MV-4-11 (cell line): ENCODE results near the gene CRISP2.
A peak's percentile ranks its signal among the peaks of the same experiment; 100 is the strongest.
"Not testable (repeated sequence)": the region's sequence is repeated elsewhere in the genome, so short reads cannot be mapped to it uniquely, and the experiment has no call there.

Experiments
- DNase-seq: peaks from one replicate; lab custom pipeline; 2025; lab: John Stamatoyannopoulos, UW

The CRISP2 gene

GRCh38 chr6:49713346-49713745, at the start of gene CRISP2:
CRISP2 (minus strand) TSS chr6:49713543; CDS start chr6:49709196, 4,347 bp downstream.
- no peak for DNase-seq

GRCh38 chr6:49744259-49744658, 30.9 kb upstream of the CRISP2 start, which contains the start of gene CRISP3:
CRISP3 (minus strand) TSS chr6:49744388; CDS start chr6:49744367, 21 bp downstream.
- no peak for DNase-seq

GRCh38 chr6:49743429-49743828, 30.1 kb upstream of the CRISP2 start:
- no peak for DNase-seq

- DNase-seq: no peak
Observed at GRCh38 chr6:49739423-49739822, 26.1 kb upstream of the CRISP2 start.

GRCh38 chr6:49736017-49736508, 22.7 kb upstream of the CRISP2 start:
- DNase-seq: no peak

GRCh38 chr6:49733680-49734079, 20.3 kb upstream of the CRISP2 start:
- DNase-seq: no peak

GRCh38 chr6:49732781-49733180, 19.4 kb upstream of the CRISP2 start:
- DNase-seq: no peak

- peak; percentile 1 for DNase-seq
Observed at GRCh38 chr6:49730251-49730650, 16.9 kb upstream of the CRISP2 start.

GRCh38 chr6:49723917-49724316, 10.6 kb upstream of the CRISP2 start:
- not testable (repeated sequence) for DNase-seq

GRCh38 chr6:49721297-49721696, 8.0 kb upstream of the CRISP2 start:
- DNase-seq: no peak

GRCh38 chr6:49720372-49720771, 7.0 kb upstream of the CRISP2 start:
- DNase-seq: no peak

- DNase-seq: no peak
Observed at GRCh38 chr6:49698478-49698877, 14.9 kb downstream of the CRISP2 start.

- DNase-seq: no peak
Observed at GRCh38 chr6:49693512-49693911, 19.8 kb downstream of the CRISP2 start.

GRCh38 chr6:49692534-49692933, 20.8 kb downstream of the CRISP2 start:
- no peak for DNase-seq

GRCh38 chr6:49676671-49677281, 36.6 kb downstream of the CRISP2 start:
- DNase-seq: no peak

- no peak for DNase-seq
Observed at GRCh38 chr6:49675816-49676215, 37.5 kb downstream of the CRISP2 start.

GRCh38 chr6:49668083-49668511, 45.2 kb downstream of the CRISP2 start:
- no peak for DNase-seq

GRCh38 chr6:49666930-49667757, 46.2 kb downstream of the CRISP2 start:
- no peak for DNase-seq

- DNase-seq: no peak
Observed at GRCh38 chr6:49666480-49666879, 46.9 kb downstream of the CRISP2 start.

GRCh38 chr6:49664817-49665216, 48.5 kb downstream of the CRISP2 start:
- no peak for DNase-seq

- DNase-seq: not testable (repeated sequence)
Observed at GRCh38 chr6:49664054-49664453, 49.3 kb downstream of the CRISP2 start.

GRCh38 chr6:49662892-49663261, 50.5 kb downstream of the CRISP2 start:
- DNase-seq: no peak

GRCh38 chr6:49662231-49662891, 51.0 kb downstream of the CRISP2 start:
- no peak for DNase-seq
